A375 (cell line): ENCODE data around the gene PBLD. TPM values are rescaled to one million over a fixed set of nuclear protein-coding genes. Genes with fewer than 3 reads are reported as not detected.

ENCODE experiments used
- total RNA-seq: library from RNA; depleted of rRNA; stranded (reverse); fragments of >200 nt; shearing (Covaris generic); gene quantifications from 2 replicates; pipeline ENCODE4 v1.2.3, GENCODE V29; 2014; rRNA removed

The PBLD gene
- 0.87 and 2.8 TPM in 2 replicates for total RNA-seq

DNA sequence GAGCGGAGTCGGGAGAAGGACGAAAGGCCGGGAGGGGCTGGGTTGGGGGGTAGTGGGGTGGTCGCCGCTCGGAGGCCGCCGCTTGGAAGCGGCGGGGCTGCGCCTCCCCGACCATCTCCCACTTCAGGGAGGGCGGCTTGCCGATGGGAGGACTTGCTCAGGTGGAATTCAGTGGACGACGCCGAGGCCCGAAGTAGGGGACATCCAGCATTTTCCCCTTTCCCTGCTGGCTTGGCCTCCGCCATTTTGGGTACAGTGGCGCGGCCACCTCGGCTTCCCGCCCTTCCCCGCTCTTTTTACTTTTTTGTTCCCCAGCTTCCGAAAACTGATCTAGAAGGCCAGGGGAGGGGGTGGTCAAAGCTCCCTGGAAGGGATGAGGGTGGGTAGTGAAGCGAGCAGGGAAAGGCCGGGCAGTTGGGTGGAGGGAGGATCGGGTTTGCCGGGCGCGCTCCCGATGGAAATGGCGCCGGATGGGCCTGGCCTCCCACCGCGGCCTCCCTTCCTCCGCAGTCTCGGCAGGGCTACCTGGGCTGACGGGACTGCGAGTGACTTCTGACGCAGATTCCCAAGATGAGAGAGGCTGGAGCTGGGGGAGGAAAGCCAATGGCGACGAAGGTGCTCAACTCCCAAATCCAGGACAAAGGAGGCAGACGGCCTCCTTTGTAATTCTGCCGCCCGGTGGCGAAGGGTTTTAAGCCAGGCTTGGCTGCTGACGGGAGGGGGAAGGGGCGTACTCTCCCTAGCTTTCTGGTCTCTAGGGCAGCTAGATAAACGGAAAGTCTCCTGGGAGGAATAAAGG is at the start of gene PBLD:
Gene PBLD, minus strand, starts transcription at position 670 of the 799 bp plus-strand sequence. CDS start 26,084 bp downstream, outside the sequence.

DNA sequence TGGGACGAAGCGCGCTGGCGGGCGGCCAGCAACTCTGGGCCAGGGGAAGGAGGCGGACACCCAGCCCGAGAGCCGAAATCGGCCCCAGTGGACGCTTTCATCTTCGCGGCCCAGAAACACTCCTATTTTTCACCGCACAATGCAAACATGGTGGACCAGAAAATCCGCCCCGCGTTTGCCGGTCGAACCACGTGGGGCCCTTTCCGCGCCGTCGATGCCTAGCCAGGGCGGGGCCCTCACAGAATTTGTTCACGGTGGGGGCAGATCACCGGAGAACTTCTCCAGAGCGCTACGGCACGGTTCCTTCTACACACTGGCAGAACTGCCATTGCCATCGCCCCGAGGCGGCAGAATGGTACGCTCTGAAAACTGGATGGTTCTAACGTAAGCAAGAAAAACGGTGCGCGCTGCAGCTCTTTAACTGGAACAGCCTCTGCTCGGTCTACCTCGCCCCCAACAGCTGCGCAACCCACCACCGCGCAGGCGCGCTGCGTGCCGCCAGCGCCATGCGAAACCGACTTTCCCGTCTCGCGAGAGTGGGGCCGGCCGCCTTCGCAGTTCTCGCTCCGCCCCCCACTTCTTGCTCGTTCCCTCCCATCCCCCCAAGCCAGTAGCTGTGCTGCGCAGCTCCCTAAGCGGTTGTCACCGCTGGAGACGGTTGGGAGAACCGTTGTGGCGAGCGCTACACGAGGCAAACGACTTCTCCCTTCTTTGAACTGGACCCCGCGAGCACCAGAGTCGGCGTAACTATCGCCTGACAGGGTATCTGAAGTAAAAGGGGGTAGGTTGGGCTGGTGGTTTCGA is 1.1 kb downstream of the PBLD start, which contains the start of gene HNRNPH3:
Gene HNRNPH3, plus strand, starts transcription at position 610 of the 804 bp plus-strand sequence. CDS start 5,158 bp downstream, outside the sequence.

Other genes with a start within 250 kb of the PBLD start
- gene MYPN, start 223.4 kb downstream of the PBLD start, total RNA-seq: 0.08 and 0.50 TPM in 2 replicates
- 0.23 and 0.90 TPM in 2 replicates for gene ATOH7, start 100.8 kb downstream of the PBLD start, total RNA-seq
- 31.3 and 32.1 TPM in 2 replicates for gene HNRNPH3, start 864 bp downstream of the PBLD start, total RNA-seq
- gene RUFY2, start 74.3 kb upstream of the PBLD start, total RNA-seq: 8.0 and 11.0 TPM in 2 replicates
- gene DNA2, start 139.0 kb upstream of the PBLD start, total RNA-seq: 12.2 and 13.7 TPM in 2 replicates
- 7.5 and 8.6 TPM in 2 replicates for gene SLC25A16, start 194.6 kb upstream of the PBLD start, total RNA-seq
- 1.3 and 2.0 TPM in 2 replicates for gene TET1, start 227.4 kb upstream of the PBLD start, total RNA-seq